VCaP (cell line): ENCODE measurements around the gene ZSCAN20.

Experiments
- H3K27ac ChIP-seq: fragments of 450-650 bp; 2 replicates; pipeline ENCODE4 v1.5.1; 2017
- TF ChIP-seq, protein P1 (sequence below): fragments of 450-650 bp; conservative IDR thresholded peaks from 2 replicates; pipeline ENCODE4 v1.5.1; 2017; ENCODE audit warnings: mild to moderate bottlenecking, moderate library complexity

Gene ZSCAN20

DNA sequence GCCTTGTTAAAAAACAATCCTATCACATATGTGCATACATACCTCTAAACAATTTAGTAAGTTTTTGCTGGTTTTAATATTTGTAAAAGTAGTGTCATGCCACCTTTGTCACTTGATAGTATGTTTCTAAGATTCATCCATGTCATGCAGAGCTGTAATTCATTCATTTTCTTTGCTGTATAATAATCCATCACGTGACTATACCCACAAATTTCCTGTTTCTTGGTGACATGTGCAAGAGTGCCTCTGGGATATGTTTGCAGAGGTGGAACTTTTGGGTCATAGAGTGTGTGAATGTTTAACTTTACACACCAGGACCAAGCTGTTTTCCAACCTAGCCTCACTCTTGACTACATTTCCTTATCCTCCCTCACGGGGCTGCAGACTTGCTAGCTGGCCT, 62.9 kb downstream of the ZSCAN20 start:
- TF ChIP-seq, protein P1, sequence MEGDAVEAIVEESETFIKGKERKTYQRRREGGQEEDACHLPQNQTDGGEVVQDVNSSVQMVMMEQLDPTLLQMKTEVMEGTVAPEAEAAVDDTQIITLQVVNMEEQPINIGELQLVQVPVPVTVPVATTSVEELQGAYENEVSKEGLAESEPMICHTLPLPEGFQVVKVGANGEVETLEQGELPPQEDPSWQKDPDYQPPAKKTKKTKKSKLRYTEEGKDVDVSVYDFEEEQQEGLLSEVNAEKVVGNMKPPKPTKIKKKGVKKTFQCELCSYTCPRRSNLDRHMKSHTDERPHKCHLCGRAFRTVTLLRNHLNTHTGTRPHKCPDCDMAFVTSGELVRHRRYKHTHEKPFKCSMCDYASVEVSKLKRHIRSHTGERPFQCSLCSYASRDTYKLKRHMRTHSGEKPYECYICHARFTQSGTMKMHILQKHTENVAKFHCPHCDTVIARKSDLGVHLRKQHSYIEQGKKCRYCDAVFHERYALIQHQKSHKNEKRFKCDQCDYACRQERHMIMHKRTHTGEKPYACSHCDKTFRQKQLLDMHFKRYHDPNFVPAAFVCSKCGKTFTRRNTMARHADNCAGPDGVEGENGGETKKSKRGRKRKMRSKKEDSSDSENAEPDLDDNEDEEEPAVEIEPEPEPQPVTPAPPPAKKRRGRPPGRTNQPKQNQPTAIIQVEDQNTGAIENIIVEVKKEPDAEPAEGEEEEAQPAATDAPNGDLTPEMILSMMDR: no peak
- H3K27ac ChIP-seq: no peak overlapping the region

DNA sequence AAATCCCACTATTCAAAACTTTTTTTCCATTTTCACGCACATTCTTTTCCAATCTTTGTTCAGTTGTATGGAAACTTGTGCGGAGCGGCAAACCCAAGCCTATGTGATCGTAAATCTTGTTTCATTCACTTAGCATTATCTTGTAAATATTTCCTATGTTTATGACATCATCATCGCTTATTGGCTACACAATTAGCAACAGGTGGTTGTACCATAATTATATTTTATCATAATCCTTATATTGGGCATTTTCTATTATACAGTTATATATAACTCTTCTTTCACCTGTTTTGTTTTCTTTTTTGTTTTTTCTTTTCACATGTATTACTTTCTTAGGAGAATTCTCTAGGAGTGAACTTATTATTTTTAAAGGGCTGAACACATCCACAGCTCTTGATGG, 65.4 kb downstream of the ZSCAN20 start:
- TF ChIP-seq, protein P1: no peak
- no peak overlapping the region for H3K27ac ChIP-seq

DNA sequence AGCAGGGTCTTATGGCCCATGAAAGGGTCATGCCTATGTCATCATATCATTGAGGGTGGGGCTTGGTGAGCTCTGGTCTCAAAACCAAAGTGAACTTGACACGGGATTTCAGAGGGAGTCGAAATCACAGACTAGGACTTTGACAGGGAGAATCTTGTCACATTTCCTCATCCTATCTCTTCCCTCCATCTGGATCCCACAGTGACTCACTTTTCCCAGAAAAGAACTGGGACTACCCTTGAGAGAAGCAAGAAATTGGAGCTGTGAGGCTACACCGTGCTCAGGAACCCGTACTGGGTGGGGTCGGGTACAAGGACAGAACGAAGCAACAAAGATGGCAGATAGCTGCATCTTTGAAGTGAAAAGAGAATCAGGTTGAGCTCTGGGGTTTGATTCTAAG, 69.5 kb downstream of the ZSCAN20 start:
- H3K27ac ChIP-seq: no peak overlapping the region
- TF ChIP-seq, protein P1: no peak
